ENCODE results near the gene ANXA3. TPM values are rescaled to one million over a fixed set of nuclear protein-coding genes. Genes with fewer than 3 reads are reported as not detected.

ANXA3 gene
- total RNA-seq, 2 donors from 2014 or later = 43.3 to 144 TPM

DNA sequence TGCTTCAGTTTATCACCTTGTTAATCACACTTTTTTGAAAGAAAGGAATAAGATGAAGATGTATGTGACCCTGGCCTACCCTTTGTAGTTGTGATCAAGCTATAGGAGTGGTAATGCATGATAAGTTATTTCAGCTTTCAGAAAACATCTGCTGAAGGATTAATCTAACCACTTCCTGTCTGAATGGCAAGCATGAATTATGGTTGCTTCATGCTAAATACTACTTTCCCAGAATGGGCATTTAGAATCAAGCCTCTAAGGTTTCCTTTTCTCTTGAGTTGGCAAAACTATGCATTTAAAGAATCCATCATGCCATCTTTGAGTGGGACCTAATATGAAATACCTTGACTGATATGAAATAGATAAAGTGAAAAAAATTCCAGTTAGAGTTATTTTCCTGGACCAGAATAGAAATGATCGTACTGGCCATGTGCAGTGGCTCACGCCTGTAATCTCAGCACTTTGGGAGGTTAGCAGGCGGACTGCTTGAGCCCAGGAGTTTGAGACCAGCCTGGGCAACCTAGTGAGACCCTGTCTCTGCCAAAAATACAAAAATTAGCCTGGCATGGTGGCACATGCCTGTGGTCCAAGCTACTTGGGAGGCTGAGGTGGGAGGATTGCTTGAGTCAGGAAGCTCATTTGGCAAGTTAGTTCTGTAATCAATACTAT, 59.1 kb downstream of the ANXA3 start:
- TF ChIP-seq POLR2A (IDR thresholded peaks at IDR 0.05) = no peak
- no peak for TF ChIP-seq POLR2AphosphoS5 (IDR thresholded peaks at IDR 0.05)
- TF ChIP-seq CTCF (IDR thresholded peaks at IDR 0.05) = no peak
- Histone ChIP-seq H3K36me3 (no peaks in the 10 kb centered on the region), H3K4me3 (no peak overlapping the region), H3K27me3 (replicated peaks; ENCODE audit: insufficient read depth) (no peaks in the 10 kb centered on the region), H3K27ac (no peak overlapping the region), H3K9me3 (no peaks in the 10 kb centered on the region), H3K4me1 (replicated peaks) (peaks cover 5% of the 10 kb centered on the region)
- intact Hi-C loops (cut with DNase I) = loop anchor here (5.0 kb wide), 1 partner anchor 257 kb away; no protein-coding TSS in a partner anchor
- WGBS = 87% methylated on average over 3 of the region's 3 CpGs
- no peak for DNase-seq (ENCODE audit: low spot score)

DNA sequence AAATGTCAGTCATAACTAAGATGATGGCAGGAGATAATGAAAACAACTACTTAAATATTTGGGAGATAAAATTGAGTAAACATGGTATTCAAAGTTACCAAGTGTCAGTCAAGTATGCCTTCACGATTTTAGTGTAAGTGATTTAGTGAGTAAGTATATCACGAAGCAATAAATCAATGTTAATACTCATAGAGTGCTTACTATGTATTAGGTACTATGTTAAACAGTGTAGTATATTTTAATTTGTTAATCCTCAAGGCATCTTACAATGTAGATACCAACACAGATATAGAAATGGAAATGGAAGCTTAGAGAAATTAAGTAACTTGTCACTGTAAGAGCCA, 59.6 kb downstream of the ANXA3 start:
- no peak for TF ChIP-seq CTCF (IDR thresholded peaks at IDR 0.05)
- TF ChIP-seq POLR2A (IDR thresholded peaks at IDR 0.05) = no peak
- no peak for TF ChIP-seq POLR2AphosphoS5 (IDR thresholded peaks at IDR 0.05)
- Histone ChIP-seq H3K4me1 (replicated peaks) (peaks cover 5% of the 10 kb centered on the region), H3K27ac (no peak overlapping the region), H3K36me3 (no peaks in the 10 kb centered on the region), H3K4me3 (no peak overlapping the region), H3K9me3 (no peaks in the 10 kb centered on the region), H3K27me3 (replicated peaks; ENCODE audit: insufficient read depth) (no peaks in the 10 kb centered on the region)
- intact Hi-C loops (cut with DNase I) = loop anchor here (5.0 kb wide), 1 partner anchor 256 kb away; no protein-coding TSS in a partner anchor
- WGBS = 83% methylated on average over 2 of the region's 2 CpGs
- no peak for DNase-seq (ENCODE audit: low spot score)

DNA sequence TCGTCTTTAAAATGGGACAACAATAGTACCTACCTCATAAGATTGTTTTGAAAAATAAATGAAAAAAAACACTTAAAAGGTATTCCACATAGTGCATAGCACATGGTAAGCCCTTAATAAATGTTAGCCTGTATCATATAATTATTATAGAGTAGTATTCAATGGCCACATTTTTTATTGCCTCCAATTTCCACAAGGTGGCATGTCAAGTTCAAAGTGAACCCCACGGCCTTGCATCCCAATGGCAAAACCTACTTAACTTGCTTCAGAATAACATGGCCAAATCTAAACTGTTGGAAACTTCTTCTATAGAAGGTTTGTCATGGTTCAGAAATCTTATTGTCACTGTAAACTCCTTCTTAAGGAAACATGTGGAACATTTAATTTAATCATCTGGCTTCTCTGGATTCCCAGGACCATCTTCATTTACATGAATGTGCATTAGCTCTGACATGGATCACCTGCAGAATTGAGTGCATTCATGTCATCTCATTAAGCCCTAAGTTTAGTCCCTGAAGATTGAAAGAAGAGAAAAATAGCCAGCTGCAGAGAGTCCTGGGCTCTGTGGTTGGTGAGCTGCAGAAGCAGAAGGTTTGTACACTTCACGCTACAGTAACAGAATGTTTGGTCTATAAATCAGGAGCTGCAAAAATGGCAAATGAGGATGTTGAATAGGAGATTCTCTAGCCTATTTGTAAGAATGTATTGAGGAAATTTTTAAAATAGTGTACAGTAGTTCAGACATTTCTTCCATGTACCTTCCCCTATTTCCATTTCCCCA, 61.0 kb downstream of the ANXA3 start:
- WGBS = 73% methylated on average over 3 of the region's 3 CpGs
- intact Hi-C loops (cut with DNase I) = loop anchor here (5.0 kb wide), 1 partner anchor 255 kb away; no protein-coding TSS in a partner anchor

GRCh38 chr4:78613522-78614321, 62.2 kb downstream of the ANXA3 start:
- WGBS = 66% methylated on average over 7 of the region's 7 CpGs
- Histone ChIP-seq H3K27ac (no peak overlapping the region), H3K4me3 (no peak overlapping the region), H3K4me1 (replicated peaks) (peaks cover 5% of the 10 kb centered on the region), H3K9me3 (no peaks in the 10 kb centered on the region), H3K36me3 (no peaks in the 10 kb centered on the region), H3K27me3 (replicated peaks; ENCODE audit: insufficient read depth) (no peaks in the 10 kb centered on the region)
- intact Hi-C loops (cut with DNase I) = loop anchor here (5.0 kb wide), 1 partner anchor 254 kb away; no protein-coding TSS in a partner anchor
- no peak for DNase-seq (ENCODE audit: low spot score)
- TF ChIP-seq POLR2AphosphoS5 (IDR thresholded peaks at IDR 0.05) = no peak
- no peak for TF ChIP-seq CTCF (IDR thresholded peaks at IDR 0.05)
- no peak for TF ChIP-seq POLR2A (IDR thresholded peaks at IDR 0.05)

More for the DNA sequence above, 61.0 kb downstream of the ANXA3 start:
- Histone ChIP-seq H3K36me3 (no peaks in the 10 kb centered on the region), H3K9me3 (no peaks in the 10 kb centered on the region), H3K27me3 (replicated peaks; ENCODE audit: insufficient read depth) (no peaks in the 10 kb centered on the region), H3K27ac (no peak overlapping the region), H3K4me1 (replicated peaks) (peaks cover 5% of the 10 kb centered on the region), H3K4me3 (no peak overlapping the region)
- peak; percentile 30 for DNase-seq (ENCODE audit: low spot score)
- TF ChIP-seq CTCF (IDR thresholded peaks at IDR 0.05) (peak in 3 of 4 experiments; percentile 44 to 67 (median 57)), POLR2A (IDR thresholded peaks at IDR 0.05) (no peak)
